Parathyroid adenoma (tissue), 2 donors: Measurements from ENCODE around the gene TAF6L.

Experiments used
- H2AFZ ChIP-seq: fragments of 300-600 bp; sonication (generic); one replicate; pipeline ENCODE4 v1.7.0; 2017; ENCODE audit warnings: antibody characterized with exemption, mild to moderate bottlenecking
- H3K27ac ChIP-seq: fragments of 300-600 bp; sonication (generic); one replicate; pipeline ENCODE4 v1.7.0; 2017
- H3K27me3 ChIP-seq: fragments of 300-600 bp; sonication (generic); one replicate; pipeline ENCODE4 v1.7.0; 2017; ENCODE audit warnings: low read length; ENCODE audit not compliant: control insufficient read depth, insufficient read depth
- H3K36me3 ChIP-seq: fragments of 300-600 bp; sonication (generic); one replicate; pipeline ENCODE4 v1.7.0; 2017; ENCODE audit warnings: low read length; ENCODE audit not compliant: control insufficient read depth, insufficient read depth
- H3K4me1 ChIP-seq: fragments of 300-600 bp; sonication (generic); one replicate; pipeline ENCODE4 v1.7.0; 2017; ENCODE audit warnings: control low read depth
- H3K4me2 ChIP-seq: fragments of 300-600 bp; sonication (generic); one replicate; pipeline ENCODE4 v1.7.0; 2017; ENCODE audit warnings: low read length
- H3K4me3 ChIP-seq: fragments of 300-600 bp; sonication (generic); one replicate; pipeline ENCODE4 v1.7.0; 2017; ENCODE audit warnings: low read depth, low read length
- H3K79me2 ChIP-seq: fragments of 300-600 bp; sonication (generic); one replicate; pipeline ENCODE4 v1.7.0; 2017; ENCODE audit warnings: control low read depth
- H3K9ac ChIP-seq: fragments of 300-600 bp; sonication (generic); one replicate; pipeline ENCODE4 v1.7.0; 2017; ENCODE audit warnings: mild to moderate bottlenecking
- H3K9me3 ChIP-seq: fragments of 300-600 bp; sonication (generic); one replicate; pipeline ENCODE4 v1.7.0; 2017; ENCODE audit warnings: low read length; ENCODE audit not compliant: control insufficient read depth
- CTCF ChIP-seq: fragments of 300-600 bp; sonication (generic); IDR thresholded peaks from one replicate; pipeline ENCODE4 v1.7.0; 2017; ENCODE audit warnings: antibody characterized with exemption, mild to moderate bottlenecking
- donor health status: primary hyperparathyroidism.

Gene TAF6L

GRCh38 chr11:62787005-62787759, 16.0 kb downstream of the TAF6L start, which contains the start of gene TMEM179B:
Gene TMEM179B, plus strand, starts transcription at chr11:62787402. Its CDS starts 30 bp downstream, at chr11:62787432.
- no peaks in the 10 kb centered on the region for H3K27me3 ChIP-seq
- peak; percentile 37 for TF ChIP-seq CTCF
- peak within 1 kb of the TSS; percentile 74 for H2AFZ ChIP-seq
- H3K4me2 ChIP-seq: peak within 1 kb of the TSS; percentile 79
- H3K4me3 ChIP-seq: peak within 1 kb of the TSS; percentile 70
- H3K9me3 ChIP-seq: no peaks in the 10 kb centered on the region
- H3K27ac ChIP-seq: peak within 1 kb of the TSS; percentile 84
- peak within 1 kb of the TSS; percentile 43 for H3K9ac ChIP-seq
- H3K4me1 ChIP-seq: peaks cover 5% of the 10 kb centered on the region
- H3K79me2 ChIP-seq: peaks cover 2% of the 10 kb centered on the region
- no peaks in the 10 kb centered on the region for H3K36me3 ChIP-seq

GRCh38 chr11:62788991-62789390, 17.8 kb downstream of the TAF6L start:
- Histone ChIP-seq H3K4me3 (no peak overlapping the region), H2AFZ (no peak overlapping the region), H3K79me2 (peaks cover 2% of the 10 kb centered on the region), H3K36me3 (no peaks in the 10 kb centered on the region), H3K27ac (no peak overlapping the region), H3K27me3 (no peaks in the 10 kb centered on the region), H3K9me3 (no peaks in the 10 kb centered on the region), H3K9ac (no peak overlapping the region), H3K4me1 (peaks cover 5% of the 10 kb centered on the region), H3K4me2 (no peak overlapping the region)
- no peak for TF ChIP-seq CTCF

GRCh38 chr11:62789576-62789975, 18.4 kb downstream of the TAF6L start:
- no peaks in the 10 kb centered on the region for H3K9me3 ChIP-seq
- TF ChIP-seq CTCF: no peak
- H3K27ac ChIP-seq: no peak overlapping the region
- H3K4me1 ChIP-seq: peaks cover 5% of the 10 kb centered on the region
- H2AFZ ChIP-seq: no peak overlapping the region
- no peaks in the 10 kb centered on the region for H3K27me3 ChIP-seq
- H3K36me3 ChIP-seq: no peaks in the 10 kb centered on the region
- no peak overlapping the region for H3K4me3 ChIP-seq
- H3K9ac ChIP-seq: no peak overlapping the region
- H3K4me2 ChIP-seq: no peak overlapping the region
- peaks cover 2% of the 10 kb centered on the region for H3K79me2 ChIP-seq

- Histone ChIP-seq H3K4me3 (peak within 1 kb of the TSS; percentile 74), H3K36me3 (no peaks in the 10 kb centered on the region)
- TF ChIP-seq CTCF: peak; percentile 21
Observed at GRCh38 chr11:62791501-62792201, 20.5 kb downstream of the TAF6L start, which contains the start of gene TMEM223. Gene TMEM223, minus strand, starts transcription at chr11:62792006. Its CDS starts 12 bp downstream, at chr11:62791994.

More at GRCh38 chr11:62791501-62792201, 20.5 kb downstream of the TAF6L start, which contains the start of gene TMEM223:
- no peaks in the 10 kb centered on the region for H3K9me3 ChIP-seq
- H3K27me3 ChIP-seq: no peaks in the 10 kb centered on the region
- H3K79me2 ChIP-seq: peaks cover 2% of the 10 kb centered on the region
- peak within 1 kb of the TSS; percentile 77 for H2AFZ ChIP-seq
- H3K9ac ChIP-seq: no peak within 1 kb of the TSS
- peak within 1 kb of the TSS; percentile 26 for H3K27ac ChIP-seq
- peaks cover 2% of the 10 kb centered on the region for H3K4me1 ChIP-seq
- peak within 1 kb of the TSS; percentile 75 for H3K4me2 ChIP-seq
